ENCODE measurements around the gene PARS2.
A peak's percentile ranks its signal among the peaks of the same experiment; 100 is the strongest.

The PARS2 gene

DNA sequence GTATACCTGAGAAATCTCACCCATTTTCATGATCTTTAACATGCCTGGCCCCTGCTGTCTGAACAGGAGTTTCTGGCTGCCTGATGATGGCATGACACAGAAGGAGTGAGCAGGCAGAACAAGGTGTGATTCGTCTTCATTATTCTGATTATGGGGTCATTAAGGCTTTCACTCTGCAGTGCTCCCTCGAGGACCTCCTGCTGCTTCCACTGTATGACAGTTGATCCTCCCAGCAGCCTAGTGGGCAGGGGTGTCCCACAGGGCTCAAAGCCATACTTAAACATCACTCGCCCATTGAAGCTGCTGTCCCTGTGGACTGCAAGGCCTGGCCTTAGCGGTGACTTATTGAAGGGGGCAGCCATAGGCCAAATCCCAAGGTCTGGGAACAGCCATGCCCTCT, 12.7 kb upstream of the PARS2 start:
- H3K27ac ChIP-seq = no peak overlapping the region
- TF ChIP-seq CTCF (conservative IDR thresholded peaks at IDR 0.05) = no peak

GRCh38 chr1:54775828-54776721, 11.8 kb upstream of the PARS2 start:
- peak overlapping the region; percentile 41 for H3K27ac ChIP-seq

DNA sequence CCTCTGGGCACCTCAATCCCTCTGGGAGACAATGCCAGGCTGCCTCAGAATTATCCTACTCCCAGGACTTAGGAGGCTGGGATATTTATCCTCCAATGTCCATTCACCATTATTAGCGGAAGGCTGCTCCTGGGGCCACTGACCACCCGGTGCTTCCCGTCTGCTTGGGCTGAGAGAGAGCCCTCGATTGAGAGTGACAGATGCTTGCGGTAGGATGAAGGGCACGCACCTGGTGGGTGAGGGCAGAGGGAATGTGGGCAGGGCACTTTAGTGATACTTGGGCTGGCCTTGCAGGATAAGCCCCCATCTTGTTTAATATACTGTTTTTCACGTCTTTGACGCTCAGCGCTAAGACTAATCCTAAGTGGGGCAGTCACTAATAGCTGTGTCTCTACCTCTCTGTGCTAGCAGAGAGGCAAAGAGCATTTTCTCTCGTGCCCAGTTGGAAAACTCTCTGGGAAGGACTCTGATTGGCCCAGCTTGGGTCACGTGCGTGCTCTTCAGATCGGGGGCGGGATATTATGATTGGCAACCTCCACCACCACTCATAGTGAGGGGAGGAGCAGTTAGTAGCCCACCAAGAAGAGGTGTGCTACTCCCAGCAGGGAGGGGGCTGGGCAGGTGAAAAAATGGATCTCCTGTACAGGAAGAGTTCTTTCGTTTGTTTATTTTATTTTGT, 10.6 kb upstream of the PARS2 start:
- no peak overlapping the region for H3K27ac ChIP-seq
- TF ChIP-seq CTCF (conservative IDR thresholded peaks at IDR 0.05) = no peak

GRCh38 chr1:54772951-54773350, 8.6 kb upstream of the PARS2 start:
- no peak for TF ChIP-seq CTCF (conservative IDR thresholded peaks at IDR 0.05)

DNA sequence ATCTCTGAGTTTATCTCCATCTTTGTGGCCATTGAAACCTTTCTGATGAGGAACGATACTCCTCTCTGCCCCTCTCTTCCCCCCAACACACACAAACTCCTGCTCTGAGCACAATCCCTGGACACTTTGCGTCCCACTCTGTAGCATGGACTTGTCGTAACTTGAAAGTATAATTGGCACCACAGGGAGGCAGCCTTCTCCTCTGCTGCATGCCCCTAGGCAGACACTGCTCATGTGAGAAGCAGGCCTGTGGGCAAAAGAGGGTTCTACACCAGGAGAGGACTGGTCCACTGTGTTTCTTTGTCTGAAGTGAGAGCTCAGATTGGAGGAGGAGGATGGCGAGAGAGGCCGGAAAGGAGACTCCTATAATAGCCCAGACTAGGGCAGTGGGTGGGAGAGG, 3.8 kb upstream of the PARS2 start:
- no peak; the same call in 1 of the 2 replicates for TF ChIP-seq CTCF (conservative IDR thresholded peaks at IDR 0.05)
- no peak overlapping the region for H3K27ac ChIP-seq

More at GRCh38 chr1:54772951-54773350, 8.6 kb upstream of the PARS2 start:
- no peak overlapping the region for H3K27ac ChIP-seq

- no peak overlapping the region for H3K27ac ChIP-seq
- TF ChIP-seq CTCF (conservative IDR thresholded peaks at IDR 0.05) = no peak
These were observed 3.2 kb upstream of the PARS2 start for GRCh38 chr1:54767526-54767925.

DNA sequence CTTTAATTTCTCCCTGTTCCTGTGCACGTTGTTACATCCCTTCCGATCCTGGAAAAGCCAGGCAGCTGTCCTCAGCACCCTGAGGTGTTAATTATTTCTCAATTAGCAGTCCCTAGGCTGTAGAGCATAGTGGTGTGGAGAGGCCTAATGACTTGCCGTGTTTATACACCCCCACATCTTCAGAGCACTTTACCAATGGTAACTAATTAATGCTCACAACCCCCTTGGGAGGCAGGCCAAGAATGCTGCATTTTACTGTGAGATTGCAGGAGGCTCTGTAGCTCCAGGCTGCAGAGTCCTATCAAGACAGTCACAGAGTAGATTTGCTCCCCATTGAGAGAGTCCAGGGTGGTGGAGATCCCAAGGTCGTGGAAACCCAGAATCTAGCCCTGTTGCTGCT, 2.4 kb upstream of the PARS2 start:
- no peak overlapping the region for H3K27ac ChIP-seq
- TF ChIP-seq CTCF (conservative IDR thresholded peaks at IDR 0.05) = no peak
